ENCODE results near the gene ARID5A. TPM values are rescaled to one million over a fixed set of nuclear protein-coding genes. Genes with fewer than 3 reads are reported as not detected.
A peak's percentile ranks its signal among the peaks of the same experiment; 100 is the strongest.

Gene ARID5A
- total RNA-seq, 1 donor from 2014 or later, result 16.4 TPM

- Mint-ChIP-seq H3K36me3 (ENCODE audit: low read depth, unreplicated experiment) (peaks cover 4% of the 10 kb centered on the region), H3K9me3 (ENCODE audit: unreplicated experiment) (no peaks in the 10 kb centered on the region), H3K4me3 (ENCODE audit: unreplicated experiment) (no peak overlapping the region), H3K27ac (ENCODE audit: unreplicated experiment) (no peak overlapping the region), H3K4me1 (ENCODE audit: unreplicated experiment) (peaks cover 24% of the 10 kb centered on the region), H3K27me3 (ENCODE audit: unreplicated experiment) (peaks cover 3% of the 10 kb centered on the region)
- TF ChIP-seq CTCF (IDR thresholded peaks at IDR 0.05; ENCODE audit: unreplicated experiment), result no peak
- no peak for DNase-seq (ENCODE audit: low spot score)
Observed at GRCh38 chr2:96534701-96535181, 1.8 kb upstream of the ARID5A start.

GRCh38 chr2:96535331-96535730 lies 1.2 kb upstream of the ARID5A start:
- Mint-ChIP-seq H3K9me3 (ENCODE audit: unreplicated experiment) (no peaks in the 10 kb centered on the region), H3K27me3 (ENCODE audit: unreplicated experiment) (peaks cover 6% of the 10 kb centered on the region)

GRCh38 chr2:96537066-96537733 lies 648 bp downstream of the ARID5A start:
- Mint-ChIP-seq H3K27ac (ENCODE audit: unreplicated experiment) (no peak overlapping the region), H3K36me3 (ENCODE audit: low read depth, unreplicated experiment) (peaks cover 4% of the 10 kb centered on the region), H3K9me3 (ENCODE audit: unreplicated experiment) (no peaks in the 10 kb centered on the region), H3K4me1 (ENCODE audit: unreplicated experiment) (peaks cover 29% of the 10 kb centered on the region), H3K27me3 (ENCODE audit: unreplicated experiment) (peaks cover 6% of the 10 kb centered on the region), H3K4me3 (ENCODE audit: unreplicated experiment) (peak overlapping the region; percentile 90)
- peak; percentile 71 for DNase-seq (ENCODE audit: low spot score)
- no peak for TF ChIP-seq CTCF (IDR thresholded peaks at IDR 0.05; ENCODE audit: unreplicated experiment)

More at GRCh38 chr2:96535331-96535730, 1.2 kb upstream of the ARID5A start:
- H3K36me3 Mint-ChIP-seq (ENCODE audit: low read depth, unreplicated experiment), result peaks cover 4% of the 10 kb centered on the region
- no peak overlapping the region for H3K27ac Mint-ChIP-seq (ENCODE audit: unreplicated experiment)
- peaks cover 30% of the 10 kb centered on the region for H3K4me1 Mint-ChIP-seq (ENCODE audit: unreplicated experiment)
- TF ChIP-seq CTCF (IDR thresholded peaks at IDR 0.05; ENCODE audit: unreplicated experiment), result no peak
- no peak for DNase-seq (ENCODE audit: low spot score)
- no peak overlapping the region for H3K4me3 Mint-ChIP-seq (ENCODE audit: unreplicated experiment)

- Mint-ChIP-seq H3K27ac (ENCODE audit: unreplicated experiment) (no peak overlapping the region), H3K27me3 (ENCODE audit: unreplicated experiment) (peaks cover 6% of the 10 kb centered on the region)
Observed at GRCh38 chr2:96537734-96538486, 1.4 kb downstream of the ARID5A start.

More at GRCh38 chr2:96537734-96538486, 1.4 kb downstream of the ARID5A start:
- Mint-ChIP-seq H3K4me3 (ENCODE audit: unreplicated experiment) (peak overlapping the region; percentile 84), H3K36me3 (ENCODE audit: low read depth, unreplicated experiment) (peaks cover 4% of the 10 kb centered on the region), H3K9me3 (ENCODE audit: unreplicated experiment) (no peaks in the 10 kb centered on the region), H3K4me1 (ENCODE audit: unreplicated experiment) (peaks cover 23% of the 10 kb centered on the region)
- DNase-seq (ENCODE audit: low spot score), result no peak
- no peak for TF ChIP-seq CTCF (IDR thresholded peaks at IDR 0.05; ENCODE audit: unreplicated experiment)
